Measurements from ENCODE around the gene CNP.

Gene CNP

GRCh38 chr17:41974031-41974430, 7.4 kb downstream of the CNP start:
- Histone ChIP-seq H3K36me3 (replicated peaks) (peaks cover 75% of the 10 kb centered on the region), H3K27me3 (replicated peaks) (no peaks in the 10 kb centered on the region), H3K4me3 (ENCODE audit: low read depth, low read length) (no peak overlapping the region), H3K27ac (no peak overlapping the region)
- no peak for TF ChIP-seq CTCF (IDR thresholded peaks at IDR 0.05; ENCODE audit: low read depth, low read length, missing control alignments)
- DNase-seq: no peak
- in situ Hi-C loops (cut with HindIII; ENCODE audit: low pct_ligation_motif_present, low sequenced_read_pairs): loop anchor here (25.0 kb wide), 1 partner anchor 138 kb away; the partner anchor contains the start of genes DHX58, HSPB9 and KAT2A

GRCh38 chr17:41974658-41975057, 8.1 kb downstream of the CNP start:
- in situ Hi-C loops (cut with HindIII; ENCODE audit: low pct_ligation_motif_present, low sequenced_read_pairs): loop anchor here (25.0 kb wide), 1 partner anchor 138 kb away; the partner anchor contains the start of genes DHX58, HSPB9 and KAT2A
- H3K36me3 ChIP-seq (replicated peaks): peaks cover 79% of the 10 kb centered on the region
- no peak for DNase-seq
- no peaks in the 10 kb centered on the region for H3K27me3 ChIP-seq (replicated peaks)
- no peak overlapping the region for H3K4me3 ChIP-seq (ENCODE audit: low read depth, low read length)
- no peak overlapping the region for H3K27ac ChIP-seq
- no peak for TF ChIP-seq CTCF (IDR thresholded peaks at IDR 0.05; ENCODE audit: low read depth, low read length, missing control alignments)

- Histone ChIP-seq H3K36me3 (replicated peaks) (peaks cover 85% of the 10 kb centered on the region), H3K27me3 (replicated peaks) (no peaks in the 10 kb centered on the region), H3K27ac (no peak overlapping the region), H3K4me3 (ENCODE audit: low read depth, low read length) (no peak overlapping the region)
- TF ChIP-seq CTCF (IDR thresholded peaks at IDR 0.05; ENCODE audit: low read depth, low read length, missing control alignments): no peak
- DNase-seq: no peak
- in situ Hi-C loops (cut with HindIII; ENCODE audit: low pct_ligation_motif_present, low sequenced_read_pairs): no loop called here
Observed at GRCh38 chr17:41975099-41976083, 8.8 kb downstream of the CNP start.

- Histone ChIP-seq H3K36me3 (replicated peaks) (peaks cover 89% of the 10 kb centered on the region), H3K27ac (no peak overlapping the region), H3K4me3 (ENCODE audit: low read depth, low read length) (no peak overlapping the region), H3K27me3 (replicated peaks) (no peaks in the 10 kb centered on the region)
- in situ Hi-C loops (cut with HindIII; ENCODE audit: low pct_ligation_motif_present, low sequenced_read_pairs): no loop called here
- TF ChIP-seq CTCF (IDR thresholded peaks at IDR 0.05; ENCODE audit: low read depth, low read length, missing control alignments): no peak
- DNase-seq: no peak
Observed at GRCh38 chr17:41976142-41976768, 9.7 kb downstream of the CNP start.

- in situ Hi-C loops (cut with HindIII; ENCODE audit: low pct_ligation_motif_present, low sequenced_read_pairs): no loop called here
- DNase-seq: no peak
- peaks cover 90% of the 10 kb centered on the region for H3K36me3 ChIP-seq (replicated peaks)
Observed at GRCh38 chr17:41977991-41978390, 11.4 kb downstream of the CNP start.

More at GRCh38 chr17:41977991-41978390, 11.4 kb downstream of the CNP start:
- H3K4me3 ChIP-seq (ENCODE audit: low read depth, low read length): no peak overlapping the region
- no peak for TF ChIP-seq CTCF (IDR thresholded peaks at IDR 0.05; ENCODE audit: low read depth, low read length, missing control alignments)
- H3K27ac ChIP-seq: no peak overlapping the region
- no peaks in the 10 kb centered on the region for H3K27me3 ChIP-seq (replicated peaks)
